T-helper 17 cell (primary cell): ENCODE data around the gene GPSM1. TPM values are rescaled to one million over a fixed set of nuclear protein-coding genes. Genes with fewer than 3 reads are reported as not detected.
A peak's percentile ranks its signal among the peaks of the same experiment; 100 is the strongest.

Experiments
- ATAC-seq: fragments of 150-1000 bp; cut with Tn5 transposase; 2 replicates; pipeline ENCODE4 v1.10.0; 2021; ENCODE audit warnings: mild to moderate bottlenecking, moderate library complexity
- DNase-seq, 3 donors: peaks; one replicate each; pipeline versions ENCODE4 v3.0.0 to v3.0.0-alpha.2; 2020 to 2021
- H3K9me3 ChIP-seq: one replicate; pipeline ENCODE4 v1.7.0; 2013; ENCODE audit warnings: low read length, mild to moderate bottlenecking; ENCODE audit not compliant: control insufficient read depth, poor library complexity, severe bottlenecking
- H3K27ac Mint-ChIP-seq: one replicate; pipeline ENCODE4 v1.8.0; 2022; ENCODE audit warnings: mild to moderate bottlenecking, moderate library complexity, mixed read lengths
- H3K27me3 Mint-ChIP-seq: one replicate; pipeline ENCODE4 v1.8.0; 2022; ENCODE audit warnings: mixed read lengths
- H3K36me3 Mint-ChIP-seq: one replicate; pipeline ENCODE4 v1.8.0; 2022; ENCODE audit warnings: low read depth, mixed read lengths
- H3K4me1 Mint-ChIP-seq: one replicate; pipeline ENCODE4 v1.8.0; 2022; ENCODE audit warnings: mild to moderate bottlenecking, mixed read lengths
- H3K4me3 Mint-ChIP-seq: one replicate; pipeline ENCODE4 v1.8.0; 2022; ENCODE audit warnings: mild to moderate bottlenecking, moderate library complexity, mixed read lengths
- total RNA-seq, 4 donors: library from RNA in 2 of 4; stranded (reverse) in 2 of 4; gene quantifications; one replicate each; pipeline ENCODE4 v1.2.3 and lab custom pipeline; 2022 to 2026

The GPSM1 gene, protein sequence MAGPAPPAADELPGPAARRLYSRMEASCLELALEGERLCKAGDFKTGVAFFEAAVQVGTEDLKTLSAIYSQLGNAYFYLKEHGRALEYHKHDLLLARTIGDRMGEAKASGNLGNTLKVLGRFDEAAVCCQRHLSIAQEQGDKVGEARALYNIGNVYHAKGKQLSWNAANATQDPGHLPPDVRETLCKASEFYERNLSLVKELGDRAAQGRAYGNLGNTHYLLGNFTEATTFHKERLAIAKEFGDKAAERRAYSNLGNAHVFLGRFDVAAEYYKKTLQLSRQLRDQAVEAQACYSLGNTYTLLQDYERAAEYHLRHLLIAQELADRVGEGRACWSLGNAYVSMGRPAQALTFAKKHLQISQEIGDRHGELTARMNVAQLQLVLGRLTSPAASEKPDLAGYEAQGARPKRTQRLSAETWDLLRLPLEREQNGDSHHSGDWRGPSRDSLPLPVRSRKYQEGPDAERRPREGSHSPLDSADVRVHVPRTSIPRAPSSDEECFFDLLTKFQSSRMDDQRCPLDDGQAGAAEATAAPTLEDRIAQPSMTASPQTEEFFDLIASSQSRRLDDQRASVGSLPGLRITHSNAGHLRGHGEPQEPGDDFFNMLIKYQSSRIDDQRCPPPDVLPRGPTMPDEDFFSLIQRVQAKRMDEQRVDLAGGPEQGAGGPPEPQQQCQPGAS
- total RNA-seq (10 to 100 TPM in 1 of 2 donors, 1 to 10 TPM in 1; 7.4 to 10.8 TPM), total RNA-seq (lab: John Stamatoyannopoulos, UW) (15.4 to 16.4 reads per million in 2 donors)

DNA sequence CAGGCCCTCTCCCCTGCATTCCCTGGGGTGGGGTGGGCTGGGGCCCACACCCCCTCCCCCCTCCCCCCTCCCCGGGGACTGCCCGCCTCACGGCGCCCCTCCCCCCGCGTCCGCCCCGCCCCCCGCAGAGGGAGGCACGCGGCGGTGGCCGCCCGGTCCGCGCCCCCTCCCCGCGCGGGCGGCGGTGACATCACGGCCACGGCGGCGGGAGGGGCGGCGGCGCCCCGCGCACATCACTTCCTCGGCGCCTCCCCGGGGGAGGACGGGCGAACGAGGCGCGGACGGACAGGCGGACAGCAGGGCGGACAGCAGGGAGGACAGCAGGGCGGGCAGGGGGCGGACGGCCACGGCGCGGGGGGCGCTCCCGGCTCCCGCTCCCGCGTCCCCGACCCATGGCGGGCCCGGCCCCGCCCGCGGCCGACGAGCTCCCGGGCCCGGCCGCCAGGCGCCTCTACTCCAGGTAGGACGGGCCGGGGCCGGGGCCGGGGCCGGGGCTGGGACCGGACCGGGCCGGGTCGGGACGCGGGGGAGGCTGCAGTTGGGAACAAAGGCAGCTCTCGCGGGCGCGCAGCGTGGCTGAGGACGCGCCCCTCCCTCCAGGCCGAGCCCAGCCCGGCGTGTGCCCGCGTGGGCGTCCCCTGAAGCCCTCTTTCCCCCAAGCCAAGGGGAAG is at the start of gene GPSM1:
Gene GPSM1 (plus strand): TSS at position 236 of the 671 bp plus-strand sequence. CDS start 157 bp downstream, at position 393.
- Mint-ChIP-seq H3K4me3 (peak within 1 kb of the TSS; percentile 76), H3K4me1 (peaks cover 2% of the 10 kb centered on the region), H3K27me3 (no peaks in the 10 kb centered on the region), H3K27ac (no peak within 1 kb of the TSS), H3K36me3 (no peaks in the 10 kb centered on the region)
- H3K9me3 ChIP-seq = no peaks in the 10 kb centered on the region
- peak; percentile 76 for ATAC-seq
- peak; percentile 22 to 44 (median 35) for DNase-seq

DNA sequence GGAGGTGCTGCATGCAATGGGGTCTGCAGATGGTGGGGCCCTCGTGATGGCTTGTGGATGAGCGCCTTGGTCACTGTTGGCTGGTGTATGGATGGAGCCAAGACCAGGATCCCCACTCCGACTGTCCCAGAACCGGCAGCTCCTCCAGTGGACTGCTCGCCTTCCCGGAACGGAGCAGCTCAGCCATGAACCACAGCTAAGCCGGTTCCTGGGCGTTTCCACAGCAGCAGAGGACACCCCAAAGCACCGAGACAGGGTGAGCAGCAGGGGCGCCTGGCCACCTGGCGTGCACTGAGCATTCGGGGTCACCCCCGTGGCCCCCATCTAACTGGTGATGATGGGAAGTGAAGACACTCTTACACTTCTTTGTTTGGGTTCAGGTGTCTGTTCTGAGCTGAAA is 49.6 kb upstream of the GPSM1 start:
- no peak for ATAC-seq
- no peaks in the 10 kb centered on the region for H3K9me3 ChIP-seq
- DNase-seq = no peak
- H3K27ac Mint-ChIP-seq = no peak overlapping the region
- H3K4me3 Mint-ChIP-seq = no peak overlapping the region
- peaks cover 33% of the 10 kb centered on the region for H3K27me3 Mint-ChIP-seq
- H3K4me1 Mint-ChIP-seq = peaks cover 7% of the 10 kb centered on the region
- no peaks in the 10 kb centered on the region for H3K36me3 Mint-ChIP-seq

DNA sequence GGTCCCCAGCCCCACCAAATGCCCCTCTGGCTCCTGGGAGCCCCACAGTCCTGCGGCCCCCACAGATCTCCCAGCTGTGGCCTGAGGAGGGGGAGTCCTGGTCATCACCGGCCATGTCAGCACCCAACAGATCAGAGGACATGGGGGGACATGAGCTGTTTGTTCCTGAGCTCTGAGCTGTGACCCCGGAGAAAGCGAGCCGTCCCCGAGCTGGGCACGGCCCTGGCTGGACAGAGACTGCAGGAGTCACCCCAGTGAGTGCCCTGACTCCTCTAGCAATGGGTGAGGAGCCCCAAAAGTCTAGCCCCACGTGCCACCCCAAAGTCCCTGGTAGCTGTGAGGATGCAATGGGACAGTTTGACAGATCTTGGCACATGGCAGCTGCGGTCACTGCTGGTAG is 49.1 kb upstream of the GPSM1 start:
- Mint-ChIP-seq H3K27me3 (peaks cover 30% of the 10 kb centered on the region), H3K4me3 (no peak overlapping the region), H3K36me3 (no peaks in the 10 kb centered on the region), H3K27ac (no peak overlapping the region), H3K4me1 (peaks cover 8% of the 10 kb centered on the region)
- ATAC-seq (no peak), DNase-seq (no peak)
- H3K9me3 ChIP-seq = no peaks in the 10 kb centered on the region

DNA sequence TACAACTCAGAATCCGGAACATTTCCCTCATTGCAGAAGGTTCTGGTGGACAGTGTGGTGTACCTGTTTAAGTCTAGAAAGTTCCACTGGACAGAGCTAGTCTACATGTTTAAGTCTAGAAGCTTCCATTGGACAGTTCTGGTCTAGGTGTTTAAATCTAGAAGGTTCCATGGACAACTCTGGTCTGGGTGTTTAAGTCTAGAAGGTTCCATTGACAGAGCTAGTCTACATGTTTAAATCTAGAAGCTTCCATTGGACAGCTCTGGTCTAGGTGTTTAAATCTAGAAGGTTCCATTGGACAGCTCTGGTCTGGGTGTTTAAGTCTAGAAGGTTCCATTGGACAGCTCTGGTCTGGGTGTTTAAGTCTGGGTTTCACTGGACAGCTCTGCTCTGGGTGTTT is 48.4 kb upstream of the GPSM1 start:
- Mint-ChIP-seq H3K27ac (no peak overlapping the region), H3K4me3 (no peak overlapping the region), H3K36me3 (peaks cover 2% of the 10 kb centered on the region), H3K4me1 (peaks cover 11% of the 10 kb centered on the region), H3K27me3 (peaks cover 29% of the 10 kb centered on the region)
- no peak for DNase-seq
- no peak for ATAC-seq
- no peaks in the 10 kb centered on the region for H3K9me3 ChIP-seq

DNA sequence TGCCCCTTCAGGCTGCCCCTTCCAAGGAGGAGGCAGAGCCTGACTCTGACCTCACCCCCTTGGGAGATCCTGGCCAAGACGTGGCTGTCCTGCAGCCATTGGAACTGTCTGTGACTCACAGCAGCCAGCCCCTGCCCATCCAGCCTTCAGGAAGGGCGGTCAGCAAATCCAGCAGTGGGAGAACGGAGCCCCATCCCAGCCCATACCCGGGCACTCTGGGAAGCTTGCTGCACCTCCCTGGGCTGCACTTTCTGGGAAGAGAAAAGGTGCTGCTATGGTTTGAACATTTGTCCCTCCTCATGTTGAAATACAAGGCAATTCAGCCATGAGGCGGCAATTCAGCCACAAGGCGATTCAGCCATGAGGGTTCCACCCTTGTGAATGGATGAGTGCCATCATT is 47.9 kb upstream of the GPSM1 start:
- DNase-seq (no peak), ATAC-seq (no peak)
- H3K27ac Mint-ChIP-seq = no peak overlapping the region
- peaks cover 29% of the 10 kb centered on the region for H3K27me3 Mint-ChIP-seq
- H3K4me3 Mint-ChIP-seq = no peak overlapping the region
- H3K36me3 Mint-ChIP-seq = peaks cover 2% of the 10 kb centered on the region
- H3K9me3 ChIP-seq = no peaks in the 10 kb centered on the region
- H3K4me1 Mint-ChIP-seq = peaks cover 11% of the 10 kb centered on the region

DNA sequence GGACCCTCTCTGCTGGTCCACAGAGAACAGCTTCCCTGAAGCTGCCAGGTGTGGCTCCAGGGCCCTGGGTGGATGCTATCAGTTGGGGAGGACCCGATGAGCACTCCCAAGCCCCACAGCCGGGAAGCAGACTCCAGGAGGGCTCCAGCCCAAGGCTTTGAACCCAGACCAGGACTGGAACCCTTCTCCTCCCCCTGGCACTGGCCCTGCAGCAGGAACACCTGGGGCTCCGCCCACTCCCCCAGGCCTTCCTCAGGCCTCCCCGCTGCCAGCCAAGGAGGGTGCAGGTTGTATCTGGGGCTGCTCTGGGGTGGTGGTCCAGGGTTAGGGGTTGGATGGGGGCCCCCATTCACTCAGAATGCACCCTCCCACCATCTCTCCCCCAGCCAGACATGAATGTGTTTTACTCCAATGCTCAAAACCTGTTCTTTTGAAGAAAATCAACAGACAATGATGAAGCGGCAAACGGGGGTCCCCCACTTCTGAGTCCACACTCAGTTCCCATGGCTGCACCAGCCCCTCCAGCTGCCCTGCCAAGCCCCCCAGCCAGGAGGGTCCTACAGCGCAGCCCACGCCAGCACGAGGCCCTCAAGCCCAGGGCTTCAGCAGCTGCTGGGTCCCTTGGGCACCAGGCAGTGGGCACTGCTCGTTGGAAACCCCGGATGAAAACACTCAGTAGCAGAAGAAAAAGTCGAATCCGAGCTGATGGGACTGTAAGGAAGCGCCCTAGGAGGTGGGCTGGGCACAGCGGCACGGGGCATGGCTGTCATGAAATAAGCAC is 46.6 kb upstream of the GPSM1 start:
- Mint-ChIP-seq H3K4me3 (no peak overlapping the region), H3K4me1 (peaks cover 11% of the 10 kb centered on the region), H3K27ac (no peak overlapping the region), H3K27me3 (peaks cover 24% of the 10 kb centered on the region), H3K36me3 (peaks cover 2% of the 10 kb centered on the region)
- H3K9me3 ChIP-seq = no peaks in the 10 kb centered on the region
- ATAC-seq (no peak), DNase-seq (no peak)

DNA sequence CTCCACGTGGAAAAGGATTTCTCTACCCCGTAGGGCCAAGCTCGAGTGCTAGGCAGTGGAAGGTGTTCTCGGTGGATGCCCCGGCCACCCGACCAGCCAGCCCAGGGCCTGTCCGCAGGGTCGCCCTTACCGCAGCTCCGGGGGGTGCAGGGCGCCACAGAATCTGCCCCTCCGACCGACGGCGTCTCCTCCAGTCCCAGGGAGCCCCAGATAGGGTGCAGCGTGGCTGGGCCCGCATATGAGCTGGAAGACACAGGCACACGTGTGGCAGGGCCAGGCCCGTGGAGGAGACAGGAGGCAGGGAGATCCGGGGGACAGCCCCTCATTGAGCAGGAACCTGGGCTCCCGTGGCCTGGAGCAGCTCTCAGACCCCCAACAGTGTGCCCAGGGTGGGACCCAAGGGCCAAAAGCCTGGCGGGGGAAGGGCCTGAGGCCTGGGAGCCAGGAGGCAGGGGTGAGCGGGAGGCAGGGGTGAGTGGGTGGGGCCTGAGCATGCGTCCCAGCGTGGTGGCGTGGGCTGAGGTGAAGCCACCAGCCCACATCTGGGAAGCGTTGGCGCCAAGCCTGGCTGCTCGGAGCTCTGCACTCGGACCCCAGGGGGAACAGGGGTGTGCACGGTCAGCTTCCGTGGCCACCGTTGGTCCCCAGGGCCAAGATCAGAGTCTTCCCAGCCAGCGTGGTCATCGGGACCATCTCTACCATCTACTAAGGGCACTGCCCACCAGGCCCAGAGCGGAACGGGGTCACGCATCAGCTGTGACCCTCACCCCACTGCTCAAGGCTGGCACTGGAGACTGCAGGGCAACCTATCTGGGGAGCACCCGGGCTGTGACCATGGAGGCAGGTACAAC is 45.7 kb upstream of the GPSM1 start:
- peaks cover 2% of the 10 kb centered on the region for H3K36me3 Mint-ChIP-seq
- no peak for DNase-seq
- peaks cover 21% of the 10 kb centered on the region for H3K27me3 Mint-ChIP-seq
- no peak overlapping the region for H3K27ac Mint-ChIP-seq
- peaks cover 11% of the 10 kb centered on the region for H3K4me1 Mint-ChIP-seq
- peak overlapping the region; percentile 36 for H3K4me3 Mint-ChIP-seq
- H3K9me3 ChIP-seq = no peaks in the 10 kb centered on the region
- no peak for ATAC-seq

DNA sequence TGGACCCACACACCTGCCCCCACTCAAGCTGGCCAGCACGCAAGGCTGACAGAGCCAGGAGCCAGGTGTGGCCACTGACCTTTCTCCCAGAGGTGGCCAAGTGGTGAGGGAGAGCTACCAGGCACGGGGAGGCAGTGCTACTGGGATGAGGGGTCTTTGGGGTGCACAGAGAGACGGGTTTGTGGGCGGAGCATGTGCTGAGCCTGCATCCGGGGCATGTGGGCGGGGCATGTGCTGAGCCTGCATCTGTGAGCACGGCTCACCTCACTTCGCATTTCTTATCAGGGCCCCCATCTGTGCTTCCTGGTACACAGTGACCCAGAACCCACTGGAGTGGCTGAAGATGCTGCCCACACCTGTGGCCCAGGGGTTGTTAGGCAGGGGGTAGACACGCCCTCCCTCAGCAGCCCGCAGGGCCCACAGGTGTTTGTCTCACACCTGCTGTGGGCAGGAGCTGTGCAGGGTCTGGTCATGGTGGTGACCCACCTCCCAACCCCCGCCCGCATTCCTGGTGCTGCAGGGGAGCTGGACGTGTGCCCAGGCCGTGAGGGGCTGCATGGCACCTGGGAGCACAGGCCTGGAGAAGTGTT is 45.0 kb upstream of the GPSM1 start:
- H3K9me3 ChIP-seq = no peaks in the 10 kb centered on the region
- no peak for DNase-seq
- H3K4me1 Mint-ChIP-seq = peaks cover 11% of the 10 kb centered on the region
- H3K4me3 Mint-ChIP-seq = peak overlapping the region; percentile 39
- no peak overlapping the region for H3K27ac Mint-ChIP-seq
- peak; percentile 28 for ATAC-seq
- H3K27me3 Mint-ChIP-seq = peaks cover 26% of the 10 kb centered on the region
- peaks cover 2% of the 10 kb centered on the region for H3K36me3 Mint-ChIP-seq

DNA sequence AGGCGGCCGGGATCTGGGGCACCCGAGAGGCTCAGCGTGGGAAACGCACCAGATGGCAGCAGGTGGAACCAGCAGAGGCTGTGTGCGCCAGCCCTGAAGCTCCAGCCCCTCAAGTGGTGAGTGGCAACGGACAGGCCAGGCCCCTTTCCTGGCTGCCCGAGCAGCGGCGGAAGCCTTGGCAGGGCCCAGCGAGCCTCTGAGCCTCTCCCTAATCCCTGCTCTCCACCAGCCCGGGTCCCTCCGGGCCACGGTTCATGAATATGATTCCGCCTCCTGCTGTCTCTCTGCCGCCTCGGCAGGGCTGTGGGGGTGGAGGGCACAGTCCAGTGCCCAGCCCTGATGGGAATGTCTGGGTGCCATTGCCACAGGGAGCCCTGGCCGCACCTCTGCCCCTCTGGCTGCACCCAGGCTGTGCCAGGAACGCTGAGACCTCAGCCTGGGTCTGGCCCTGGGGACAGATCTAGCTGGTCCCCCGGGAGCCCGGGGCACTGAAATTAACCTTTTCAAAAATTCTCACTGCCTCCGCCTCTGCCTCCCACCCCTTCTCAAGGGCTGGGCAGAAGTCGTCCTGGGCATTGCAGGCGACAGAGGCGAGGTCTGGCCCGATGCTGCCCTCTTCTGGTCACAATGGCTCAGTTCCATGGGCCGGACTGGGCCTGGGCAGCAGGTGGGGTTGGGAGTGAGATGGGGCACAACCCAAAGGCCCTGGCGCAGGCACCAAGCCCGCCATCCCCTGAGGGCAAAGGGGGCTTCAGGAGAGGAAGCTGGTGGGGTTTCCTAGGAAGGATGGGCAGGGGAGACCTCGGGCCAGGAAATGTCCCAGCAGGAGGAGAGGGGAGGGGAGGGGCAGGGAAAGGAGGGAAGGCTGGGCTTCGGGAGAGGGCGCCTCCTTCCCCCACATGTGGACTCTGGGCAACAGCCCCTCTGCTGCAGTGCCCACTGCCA is 43.8 kb upstream of the GPSM1 start:
- peak overlapping the region; percentile 45 for H3K27ac Mint-ChIP-seq
- peaks cover 18% of the 10 kb centered on the region for H3K27me3 Mint-ChIP-seq
- peaks cover 11% of the 10 kb centered on the region for H3K4me1 Mint-ChIP-seq
- DNase-seq = peak; percentile 43 to 67 (median 47)
- H3K4me3 Mint-ChIP-seq = peak overlapping the region; percentile 71
- peak; percentile 92 for ATAC-seq
- H3K9me3 ChIP-seq = no peaks in the 10 kb centered on the region
- peaks cover 2% of the 10 kb centered on the region for H3K36me3 Mint-ChIP-seq

DNA sequence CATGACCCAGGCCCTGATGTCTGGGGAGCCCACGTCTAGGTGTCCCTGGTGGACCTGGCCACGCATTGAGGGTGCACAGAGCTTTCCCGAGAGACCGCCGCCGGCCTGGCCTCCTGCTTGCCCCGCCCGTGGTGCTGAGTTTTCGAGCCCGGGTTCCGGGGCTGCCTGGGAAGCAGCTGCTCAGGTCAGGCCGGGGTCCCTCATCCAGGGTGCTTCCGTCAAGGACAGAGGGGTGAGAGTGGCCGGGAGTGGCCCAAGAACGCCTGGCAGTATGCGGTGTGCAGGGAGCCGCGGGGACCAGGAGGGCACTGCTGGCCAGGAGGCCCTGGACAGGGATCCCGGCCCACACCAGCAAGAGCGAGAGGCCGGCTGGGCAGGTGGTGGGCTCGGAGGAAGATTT is 43.0 kb upstream of the GPSM1 start:
- Mint-ChIP-seq H3K27ac (no peak overlapping the region), H3K4me1 (peaks cover 11% of the 10 kb centered on the region), H3K27me3 (peaks cover 17% of the 10 kb centered on the region), H3K36me3 (peaks cover 2% of the 10 kb centered on the region), H3K4me3 (no peak overlapping the region)
- no peaks in the 10 kb centered on the region for H3K9me3 ChIP-seq
- ATAC-seq (no peak), DNase-seq (no peak)

DNA sequence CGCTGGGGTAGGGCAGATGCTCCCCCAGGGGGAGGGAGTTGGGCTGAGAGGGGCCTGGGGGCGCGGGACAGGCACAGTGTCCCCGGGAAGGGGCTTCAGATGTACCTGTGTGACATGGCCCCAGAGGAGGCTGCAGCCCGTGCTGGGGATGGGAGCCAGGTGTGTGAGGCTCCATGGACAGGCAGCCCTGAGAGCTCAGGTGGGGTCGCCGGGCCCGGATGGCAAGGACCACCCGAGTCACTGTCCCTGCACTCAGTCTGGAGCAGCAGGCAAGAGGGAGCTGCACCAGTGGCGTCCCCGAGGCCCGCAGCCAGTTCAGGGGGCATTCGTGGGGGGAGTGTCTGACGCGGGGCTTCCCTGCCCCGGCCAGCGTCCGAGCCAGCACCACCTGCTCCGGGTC is 42.4 kb upstream of the GPSM1 start:
- peaks cover 11% of the 10 kb centered on the region for H3K4me1 Mint-ChIP-seq
- DNase-seq (no peak), ATAC-seq (no peak)
- no peaks in the 10 kb centered on the region for H3K9me3 ChIP-seq
- no peak overlapping the region for H3K27ac Mint-ChIP-seq
- H3K4me3 Mint-ChIP-seq = no peak overlapping the region
- peaks cover 2% of the 10 kb centered on the region for H3K36me3 Mint-ChIP-seq
- peaks cover 17% of the 10 kb centered on the region for H3K27me3 Mint-ChIP-seq
